ENCODE results near the gene UGT1A9.

- TF ChIP-seq POLR2AphosphoS5 (IDR thresholded peaks at IDR 0.05) (no peak), CTCF (IDR thresholded peaks at IDR 0.05) (no peak)
These were observed 1.2 kb downstream of the UGT1A9 start for GRCh38 chr2:233672886-233673285.

Data from esophagus muscularis mucosa (tissue), 3 donors.